Transverse colon (tissue), 4 donors: Measurements from ENCODE around the gene CCRL2.

Source experiments
- CTCF ChIP-seq, 5 experiments: fragments of 200-600 bp in 3 of 5; fragments of 450-650 bp in 2 of 5; sonication (generic) in 3 of 5; IDR thresholded peaks; 1 replicate in 2 of 5; 2 replicates in 3 of 5; pipeline ENCODE4 v1.5.1; 2016 to 2017; ENCODE audit warnings: antibody characterized with exemption in 5 of 5, inconsistent platforms in 3 of 5, mild to moderate bottlenecking in 2 of 5, moderate library complexity in 1 of 5
- POLR2A ChIP-seq: fragments of 450-650 bp; IDR thresholded peaks from one replicate; pipeline ENCODE4 v1.6.1; 2016; ENCODE audit warnings: antibody characterized with exemption, mild to moderate bottlenecking, moderate library complexity
- POLR2AphosphoS5 ChIP-seq, 3 donors: sonication (generic); formaldehyde crosslinking; IDR thresholded peaks; one replicate each; pipeline ENCODE4 v1.6.1; 2016; ENCODE audit warnings: antibody characterized with exemption in 3 of 3

DNA sequence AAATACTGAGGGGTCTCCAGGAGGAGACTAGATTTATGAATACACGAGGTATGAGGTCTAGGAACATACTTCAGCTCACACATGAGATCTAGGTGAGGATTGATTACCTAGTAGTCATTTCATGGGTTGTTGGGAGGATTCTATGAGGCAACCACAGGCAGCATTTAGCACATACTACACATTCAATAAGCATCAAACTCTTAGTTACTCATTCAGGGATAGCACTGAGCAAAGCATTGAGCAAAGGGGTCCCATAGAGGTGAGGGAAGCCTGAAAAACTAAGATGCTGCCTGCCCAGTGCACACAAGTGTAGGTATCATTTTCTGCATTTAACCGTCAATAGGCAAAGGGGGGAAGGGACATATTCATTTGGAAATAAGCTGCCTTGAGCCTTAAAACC, 31.8 kb upstream of the CCRL2 start:
- TF ChIP-seq CTCF (IDR thresholded peaks at IDR 0.05) (no peak), POLR2A (no peak), POLR2AphosphoS5 (IDR thresholded peaks at IDR 0.05) (no peak)
